Frontal cortex (tissue), 4 donors: ENCODE measurements around the gene PTPRD. TPM values are rescaled to one million over a fixed set of nuclear protein-coding genes. Genes with fewer than 3 reads are reported as not detected.
A peak's percentile ranks its signal among the peaks of the same experiment; 100 is the strongest.

Experiments used
- DNase-seq, 2 donors: peaks; one replicate each; pipeline ENCODE4 v3.0.0; 2012; ENCODE audit warnings: low spot score in 2 of 2
- FAIRE-seq: peaks from 2 replicates; lab custom pipeline; 2012; peaks lifted over from hg19 to GRCh38; lab: Jason Lieb, UNC
- total RNA-seq: library from RNA; depleted of rRNA; stranded (reverse); fragments of >200 nt; gene quantifications from one replicate; pipeline ENCODE4 v1.2.3, GENCODE V29; 2014
- donor health status: control.
- donor health status: control.
- donor health status: control.

PTPRD gene
- total RNA-seq, 1 donor from 2014 or later: 191 TPM

- FAIRE-seq (no peak), DNase-seq (no peak)
Measured at GRCh38 chr9:8570776-8571175, 2042.0 kb downstream of the PTPRD start.

GRCh38 chr9:8569823-8570222 lies 2043.0 kb downstream of the PTPRD start:
- FAIRE-seq (no peak), DNase-seq (no peak)

- FAIRE-seq (no peak), DNase-seq (no peak)
Measured at GRCh38 chr9:8567963-8568579, 2044.7 kb downstream of the PTPRD start.

GRCh38 chr9:8564960-8565359 lies 2047.8 kb downstream of the PTPRD start:
- no peak for DNase-seq
- no peak for FAIRE-seq

- no peak for FAIRE-seq
- no peak for DNase-seq
Measured at GRCh38 chr9:8560560-8561525, 2052.0 kb downstream of the PTPRD start.

- FAIRE-seq: no peak
- DNase-seq: no peak
Measured at GRCh38 chr9:8558176-8558575, 2054.6 kb downstream of the PTPRD start.

- FAIRE-seq (no peak), DNase-seq (no peak)
Measured at GRCh38 chr9:8555762-8556500, 2056.9 kb downstream of the PTPRD start.

- FAIRE-seq: no peak
- no peak for DNase-seq
Measured at GRCh38 chr9:8553444-8553843, 2059.4 kb downstream of the PTPRD start.

GRCh38 chr9:8552732-8553131 lies 2060.1 kb downstream of the PTPRD start:
- DNase-seq (peak; percentile 16 to 48), FAIRE-seq (peak; percentile 63)

GRCh38 chr9:8549214-8549613 lies 2063.6 kb downstream of the PTPRD start:
- DNase-seq (no peak), FAIRE-seq (no peak)

GRCh38 chr9:8543219-8543618 lies 2069.6 kb downstream of the PTPRD start:
- no peak for DNase-seq
- no peak for FAIRE-seq

GRCh38 chr9:8542537-8542936 lies 2070.3 kb downstream of the PTPRD start:
- FAIRE-seq (no peak), DNase-seq (no peak)

GRCh38 chr9:8539681-8540197 lies 2073.1 kb downstream of the PTPRD start:
- FAIRE-seq (no peak), DNase-seq (no peak)

- DNase-seq: no peak
- no peak for FAIRE-seq
Measured at GRCh38 chr9:8536845-8537244, 2076.0 kb downstream of the PTPRD start.

GRCh38 chr9:8534828-8535227 lies 2078.0 kb downstream of the PTPRD start:
- FAIRE-seq (peak; percentile 54), DNase-seq (no peak)

GRCh38 chr9:8533681-8534080 lies 2079.1 kb downstream of the PTPRD start:
- FAIRE-seq (no peak), DNase-seq (no peak)

- DNase-seq (no peak), FAIRE-seq (no peak)
Measured at GRCh38 chr9:8531826-8532415, 2080.9 kb downstream of the PTPRD start.

GRCh38 chr9:8521112-8521511 lies 2091.7 kb downstream of the PTPRD start:
- DNase-seq (no peak), FAIRE-seq (no peak)

GRCh38 chr9:8515748-8516147 lies 2097.1 kb downstream of the PTPRD start:
- no peak for FAIRE-seq

GRCh38 chr9:8514760-8515159 lies 2098.0 kb downstream of the PTPRD start:
- no peak for FAIRE-seq

More at GRCh38 chr9:8515748-8516147, 2097.1 kb downstream of the PTPRD start:
- no peak for DNase-seq

More at GRCh38 chr9:8514760-8515159, 2098.0 kb downstream of the PTPRD start:
- no peak for DNase-seq
